Measurements from ENCODE around the gene NOP16.

DNA sequence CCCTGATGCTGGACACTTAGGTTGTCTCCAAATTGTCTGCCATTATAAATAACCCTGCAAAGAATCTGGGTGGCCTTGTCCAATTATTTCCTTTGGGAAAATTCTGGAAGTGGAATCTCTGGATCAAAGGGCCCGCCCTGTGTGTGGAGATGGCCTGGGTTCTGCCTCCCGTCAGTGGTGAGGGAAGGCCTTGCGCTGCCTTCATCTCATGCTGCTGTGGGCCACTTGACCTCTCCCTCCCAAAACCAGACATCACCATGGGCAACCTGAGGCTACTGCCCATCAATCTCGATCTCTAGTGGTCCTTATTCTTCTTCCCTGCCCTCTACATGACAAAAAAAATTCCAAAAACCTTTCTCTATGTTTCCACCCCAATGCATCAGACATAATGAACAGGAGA is 21.4 kb upstream of the NOP16 start:
- TF ChIP-seq ZNF394 (tag by site-specific recombination; IDR thresholded peaks at IDR 0.05; ENCODE audit: borderline replicate concordance): no peak
- no peak for TF ChIP-seq CTCF (tag by site-specific recombination; IDR thresholded peaks at IDR 0.05)
- TF ChIP-seq, protein P1, sequence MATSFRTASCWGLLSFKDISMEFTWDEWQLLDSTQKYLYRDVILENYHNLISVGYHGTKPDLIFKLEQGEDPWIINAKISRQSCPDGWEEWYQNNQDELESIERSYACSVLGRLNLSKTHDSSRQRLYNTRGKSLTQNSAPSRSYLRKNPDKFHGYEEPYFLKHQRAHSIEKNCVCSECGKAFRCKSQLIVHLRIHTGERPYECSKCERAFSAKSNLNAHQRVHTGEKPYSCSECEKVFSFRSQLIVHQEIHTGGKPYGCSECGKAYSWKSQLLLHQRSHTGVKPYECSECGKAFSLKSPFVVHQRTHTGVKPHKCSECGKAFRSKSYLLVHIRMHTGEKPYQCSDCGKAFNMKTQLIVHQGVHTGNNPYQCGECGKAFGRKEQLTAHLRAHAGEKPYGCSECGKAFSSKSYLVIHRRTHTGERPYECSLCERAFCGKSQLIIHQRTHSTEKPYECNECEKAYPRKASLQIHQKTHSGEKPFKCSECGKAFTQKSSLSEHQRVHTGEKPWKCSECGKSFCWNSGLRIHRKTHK (tag by site-specific recombination; IDR thresholded peaks at IDR 0.05): no peak
- no peak for TF ChIP-seq FEZF1 (tag by site-specific recombination; IDR thresholded peaks at IDR 0.05)
- no peak for TF ChIP-seq ZNF776 (tag by site-specific recombination; IDR thresholded peaks at IDR 0.05; ENCODE audit: borderline replicate concordance)
- TF ChIP-seq ZBTB7A (tag by site-specific recombination; IDR thresholded peaks at IDR 0.05; ENCODE audit: low read depth): no peak
- TF ChIP-seq MYNN (tag by site-specific recombination; IDR thresholded peaks at IDR 0.05; ENCODE audit: borderline replicate concordance): no peak
- TF ChIP-seq KLF8 (tag by site-specific recombination; IDR thresholded peaks at IDR 0.05): no peak
- TF ChIP-seq ZNF423 (tag by site-specific recombination; IDR thresholded peaks at IDR 0.05): no peak
- no peak for TF ChIP-seq ZNF791 (tag by site-specific recombination; IDR thresholded peaks at IDR 0.05)
- TF ChIP-seq INSM2 (tag by site-specific recombination; IDR thresholded peaks at IDR 0.05): no peak
- no peak for TF ChIP-seq PBX3 (CRISPR knock-in tag; IDR thresholded peaks at IDR 0.05)
- no peak for TF ChIP-seq ZFP41 (tag by site-specific recombination; IDR thresholded peaks at IDR 0.05; ENCODE audit: borderline replicate concordance)

Data from HEK293 (cell line).